ENCODE measurements around the gene PRKAR1A. TPM values are rescaled to one million over a fixed set of nuclear protein-coding genes. Genes with fewer than 3 reads are reported as not detected.

PRKAR1A gene
- total RNA-seq, 1 experiment from 2014 or later: 174 TPM

- TF ChIP-seq TCF7L2 (IDR thresholded peaks at IDR 0.05; ENCODE audit: low read depth, low read length) (no peak), POLR2AphosphoS5 (IDR thresholded peaks at IDR 0.05; ENCODE audit: low read depth, low read length) (no peak), CTCF (IDR thresholded peaks at IDR 0.05) (no peak), REST (IDR thresholded peaks at IDR 0.05; ENCODE audit: insufficient read depth in 1 of 2, low read depth in 2 of 2, low read length in 1 of 2) (no peak), SIN3A (IDR thresholded peaks at IDR 0.05; ENCODE audit: borderline replicate concordance, insufficient read depth, low read depth, low read length) (no peak)
- ChIA-PET CTCF (interaction anchor here (0.6 kb wide), 1 partner anchor 132 kb away, joined by 4 read pairs; no protein-coding TSS in a partner anchor), POLR2A (no interaction called here)
- in situ Hi-C loops (cut with HindIII; ENCODE audit: low pct_unique_long_range_greater_than_20kb, low sequenced_read_pairs): no loop called here
- Histone ChIP-seq H3K4me3 (ENCODE audit: low read depth in 2 of 2, low read length in 2 of 2) (no peak overlapping the region), H3K9me3 (ENCODE audit: control insufficient read depth, insufficient read depth, low read depth, low read length) (no peaks in the 10 kb centered on the region), H3K27me3 (ENCODE audit: control insufficient read depth, insufficient read depth, low read length) (peaks cover 13% of the 10 kb centered on the region), H3K27ac (ENCODE audit: low read length) (no peak overlapping the region), H3K36me3 (ENCODE audit: control insufficient read depth, insufficient read depth, low read length) (no peaks in the 10 kb centered on the region), H3K4me1 (ENCODE audit: control insufficient read depth, insufficient read depth, low read length) (no peaks in the 10 kb centered on the region)
- no TSS peak for BruUV-seq (replicated peaks)
- no peak for DNase-seq (ENCODE audit: low read depth, low spot score)
- no peak for ATAC-seq
- intact Hi-C loops (cut with micrococcal nuclease; ENCODE audit: unreplicated experiment): no loop called here
These were observed 29.6 kb upstream of the PRKAR1A start for GRCh38 chr17:68482576-68483041.

- POLR2A ChIA-PET: no interaction called here
- Histone ChIP-seq H3K36me3 (ENCODE audit: control insufficient read depth, insufficient read depth, low read length) (no peaks in the 10 kb centered on the region), H3K4me3 (ENCODE audit: low read depth in 2 of 2, low read length in 2 of 2) (no peak overlapping the region), H3K4me1 (ENCODE audit: control insufficient read depth, insufficient read depth, low read length) (no peaks in the 10 kb centered on the region), H3K27me3 (ENCODE audit: control insufficient read depth, insufficient read depth, low read length) (peaks cover 13% of the 10 kb centered on the region), H3K27ac (ENCODE audit: low read length) (no peak overlapping the region), H3K9me3 (ENCODE audit: control insufficient read depth, insufficient read depth, low read depth, low read length) (no peaks in the 10 kb centered on the region)
- in situ Hi-C loops (cut with HindIII; ENCODE audit: low pct_unique_long_range_greater_than_20kb, low sequenced_read_pairs): no loop called here
- ATAC-seq (no peak), DNase-seq (ENCODE audit: low read depth, low spot score) (no peak)
- no peak for TF ChIP-seq POLR2AphosphoS5 (IDR thresholded peaks at IDR 0.05; ENCODE audit: low read depth, low read length)
- TF ChIP-seq SIN3A (IDR thresholded peaks at IDR 0.05; ENCODE audit: borderline replicate concordance, insufficient read depth, low read depth, low read length): no peak
- no peak for TF ChIP-seq REST (IDR thresholded peaks at IDR 0.05; ENCODE audit: insufficient read depth in 1 of 2, low read depth in 2 of 2, low read length in 1 of 2)
- no peak for TF ChIP-seq TCF7L2 (IDR thresholded peaks at IDR 0.05; ENCODE audit: low read depth, low read length)
- TF ChIP-seq CTCF (IDR thresholded peaks at IDR 0.05): no peak
- no TSS peak for BruUV-seq (replicated peaks)
- CTCF ChIA-PET: no interaction called here
- intact Hi-C loops (cut with micrococcal nuclease; ENCODE audit: unreplicated experiment): no loop called here
These were observed 27.8 kb upstream of the PRKAR1A start for GRCh38 chr17:68484458-68484857.
